ENCODE results near the gene CALN1.

DNA sequence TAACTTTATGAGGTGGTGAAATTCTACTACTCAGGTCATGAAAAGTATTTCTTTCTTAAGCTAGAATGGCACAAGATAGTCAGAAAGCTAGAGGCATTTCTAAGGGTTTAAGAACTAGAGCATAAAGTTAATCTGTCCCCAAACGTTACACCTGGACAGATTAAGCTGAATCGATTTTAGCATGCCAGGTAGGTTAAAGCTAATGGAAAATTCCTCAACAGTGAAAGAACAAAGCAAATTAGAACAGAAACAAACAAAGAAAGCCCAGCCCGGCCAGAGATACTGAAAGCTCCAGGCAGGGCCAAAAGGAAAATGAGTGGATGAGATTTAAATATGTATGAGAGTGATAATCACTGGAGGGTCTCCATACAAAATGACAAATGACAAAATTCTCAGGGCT is 293.8 kb downstream of the CALN1 start:
- TF ChIP-seq POLR2AphosphoS5 (IDR thresholded peaks at IDR 0.05; ENCODE audit: low read depth, low read length) (no peak), POLR2A (IDR thresholded peaks at IDR 0.05; ENCODE audit: low read depth, low read length) (no peak)
